ENCODE data around the gene CORIN.

The CORIN gene

GRCh38 chr4:47790105-47790504 is 47.8 kb downstream of the CORIN start:
- in situ Hi-C loops (cut with HindIII; ENCODE audit: low sequenced_read_pairs), result no loop called here

GRCh38 chr4:47788126-47788525 is 49.7 kb downstream of the CORIN start:
- TF ChIP-seq, protein P1, sequence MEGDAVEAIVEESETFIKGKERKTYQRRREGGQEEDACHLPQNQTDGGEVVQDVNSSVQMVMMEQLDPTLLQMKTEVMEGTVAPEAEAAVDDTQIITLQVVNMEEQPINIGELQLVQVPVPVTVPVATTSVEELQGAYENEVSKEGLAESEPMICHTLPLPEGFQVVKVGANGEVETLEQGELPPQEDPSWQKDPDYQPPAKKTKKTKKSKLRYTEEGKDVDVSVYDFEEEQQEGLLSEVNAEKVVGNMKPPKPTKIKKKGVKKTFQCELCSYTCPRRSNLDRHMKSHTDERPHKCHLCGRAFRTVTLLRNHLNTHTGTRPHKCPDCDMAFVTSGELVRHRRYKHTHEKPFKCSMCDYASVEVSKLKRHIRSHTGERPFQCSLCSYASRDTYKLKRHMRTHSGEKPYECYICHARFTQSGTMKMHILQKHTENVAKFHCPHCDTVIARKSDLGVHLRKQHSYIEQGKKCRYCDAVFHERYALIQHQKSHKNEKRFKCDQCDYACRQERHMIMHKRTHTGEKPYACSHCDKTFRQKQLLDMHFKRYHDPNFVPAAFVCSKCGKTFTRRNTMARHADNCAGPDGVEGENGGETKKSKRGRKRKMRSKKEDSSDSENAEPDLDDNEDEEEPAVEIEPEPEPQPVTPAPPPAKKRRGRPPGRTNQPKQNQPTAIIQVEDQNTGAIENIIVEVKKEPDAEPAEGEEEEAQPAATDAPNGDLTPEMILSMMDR (IDR thresholded peaks at IDR 0.05; ENCODE audit: low read depth, low read length), result no peak
- no peak for DNase-seq (ENCODE audit: low read depth, low spot score)
- in situ Hi-C loops (cut with HindIII; ENCODE audit: low sequenced_read_pairs), result no loop called here
- H3K4me3 ChIP-seq (ENCODE audit: low read depth, low read length), result no peak overlapping the region

More at GRCh38 chr4:47790105-47790504, 47.8 kb downstream of the CORIN start:
- TF ChIP-seq, protein P1 (IDR thresholded peaks at IDR 0.05; ENCODE audit: low read depth, low read length), result no peak
- H3K4me3 ChIP-seq (ENCODE audit: low read depth, low read length), result no peak overlapping the region
- no peak for DNase-seq (ENCODE audit: low read depth, low spot score)

- no peak for DNase-seq (ENCODE audit: low read depth, low spot score)
- in situ Hi-C loops (cut with HindIII; ENCODE audit: low sequenced_read_pairs), result no loop called here
- H3K4me3 ChIP-seq (ENCODE audit: low read depth, low read length), result no peak overlapping the region
- TF ChIP-seq, protein P1 (IDR thresholded peaks at IDR 0.05; ENCODE audit: low read depth, low read length), result no peak
Measured at GRCh38 chr4:47786958-47787370, 50.9 kb downstream of the CORIN start.

DNA sequence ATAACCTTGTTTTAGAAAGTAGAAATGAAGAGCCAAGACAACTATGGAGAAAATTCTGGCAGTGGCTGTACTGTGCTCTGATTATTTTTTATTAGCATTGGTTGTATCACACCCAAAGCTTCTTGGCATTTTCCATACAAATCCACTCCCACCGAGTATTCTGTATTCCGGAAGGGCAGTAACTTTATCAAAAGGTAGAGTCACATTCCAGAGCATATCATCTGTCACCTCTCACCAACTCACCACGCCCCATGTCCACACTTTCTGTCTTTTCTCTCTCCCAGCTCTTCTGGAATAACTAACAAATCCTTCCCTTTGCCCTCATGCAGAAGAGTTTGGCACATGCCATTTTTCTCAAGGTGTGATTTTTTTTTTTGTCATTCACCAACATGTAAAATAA is 52.7 kb downstream of the CORIN start:
- DNase-seq (ENCODE audit: low read depth, low spot score), result no peak
- H3K4me3 ChIP-seq (ENCODE audit: low read depth, low read length), result no peak overlapping the region
- in situ Hi-C loops (cut with HindIII; ENCODE audit: low sequenced_read_pairs), result no loop called here
- TF ChIP-seq, protein P1 (IDR thresholded peaks at IDR 0.05; ENCODE audit: low read depth, low read length), result no peak

- in situ Hi-C loops (cut with HindIII; ENCODE audit: low sequenced_read_pairs), result no loop called here
- no peak for DNase-seq (ENCODE audit: low read depth, low spot score)
- TF ChIP-seq, protein P1 (IDR thresholded peaks at IDR 0.05; ENCODE audit: low read depth, low read length), result no peak
- H3K4me3 ChIP-seq (ENCODE audit: low read depth, low read length), result no peak overlapping the region
Measured at GRCh38 chr4:47784222-47784621, 53.6 kb downstream of the CORIN start.

DNA sequence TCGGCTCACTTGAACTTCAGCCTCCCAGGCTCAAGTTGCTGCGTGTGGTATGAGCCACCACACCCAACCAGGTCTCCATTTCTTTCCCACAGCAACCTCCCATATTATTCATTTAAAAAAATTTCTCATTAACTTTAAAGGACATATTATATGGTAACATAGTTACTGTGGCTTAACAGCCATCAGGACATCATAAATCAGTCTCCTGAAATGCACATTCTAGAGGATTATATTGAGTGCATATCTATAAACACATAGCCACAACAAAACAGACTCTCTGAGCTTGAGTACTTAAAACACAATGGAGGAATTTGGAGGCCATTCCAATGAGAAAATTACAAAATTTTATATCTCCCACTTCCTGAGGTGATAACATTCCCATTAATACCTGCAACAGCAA is 61.5 kb downstream of the CORIN start:
- in situ Hi-C loops (cut with HindIII; ENCODE audit: low sequenced_read_pairs), result no loop called here

More for the DNA sequence above, 61.5 kb downstream of the CORIN start:
- H3K4me3 ChIP-seq (ENCODE audit: low read depth, low read length), result no peak overlapping the region
- no peak for DNase-seq (ENCODE audit: low read depth, low spot score)
- TF ChIP-seq, protein P1 (IDR thresholded peaks at IDR 0.05; ENCODE audit: low read depth, low read length), result no peak
